HepG2 (cell line): Measurements from ENCODE around the gene ACADSB. TPM values are rescaled to one million over a fixed set of nuclear protein-coding genes. Genes with fewer than 3 reads are reported as not detected.

ENCODE experiments used
- ATAC-seq: fragments of 200-7000 bp; cut with Tn5 transposase; 3 replicates; pipeline ENCODE4 v1.9.1; 2020; ENCODE audit warnings: mild to moderate bottlenecking, moderate library complexity
- BruUV-seq: library from RNA; stranded (reverse); fragments of 400-500 nt; replicated peaks from 2 replicates; lab custom pipeline; 2021; lab: Mats Ljungman, UMichigan
- CTCF ChIA-PET: fragments of 300-600 bp; formaldehyde crosslinking; extraction: SDS; loops from one replicate; lab custom pipeline; 2021; ENCODE audit warnings: low total read pairs, inconsistent platforms, low intra/inter-chr PET ratio; lab: Yijun Ruan, JAX
- POLR2A ChIA-PET: fragments of 350-600 bp; sonication (Branson Sonifier 250); formaldehyde crosslinking; loops from one replicate; lab custom pipeline; 2020; ENCODE audit warnings: antibody characterized with exemption, inconsistent platforms; lab: Yijun Ruan, JAX
- DNase-seq: peaks from one replicate; pipeline ENCODE4 v3.0.0-alpha.2; 2015; ENCODE audit warnings: low spot score
- FAIRE-seq: peaks from 3 replicates; lab custom pipeline; 2011; peaks lifted over from hg19 to GRCh38; lab: Jason Lieb, UNC
- H2AFZ ChIP-seq: one replicate; pipeline ENCODE4 v1.6.1; 2011; ENCODE audit warnings: low read length, inconsistent platforms
- H3K27ac ChIP-seq: fragments of 300-600 bp; 3 replicates; pipeline ENCODE4 v1.8.0; 2011; ENCODE audit warnings: mixed run types, mild to moderate bottlenecking, mixed read lengths, low read length, inconsistent platforms; ENCODE audit not compliant: insufficient read depth; ENCODE audit errors: extremely low read length
- H3K27me3 ChIP-seq, 2 experiments: fragments of 200-600 bp in 1 of 2; 2 replicates in 1 of 2; 3 replicates in 1 of 2; pipeline versions ENCODE4 v1.6.0 to v1.8.0; 2011; ENCODE audit warnings: low read length in 2 of 2, mild to moderate bottlenecking in 2 of 2, moderate library complexity in 2 of 2, inconsistent platforms in 1 of 2; ENCODE audit not compliant: insufficient read depth in 2 of 2, control insufficient read depth in 1 of 2
- H3K36me3 ChIP-seq, 2 experiments: fragments of 200-600 bp in 1 of 2; replicated peaks in 1 of 2; 2 replicates in 1 of 2; 3 replicates in 1 of 2; pipeline versions ENCODE4 v1.5.1 to v1.8.0; 2011; ENCODE audit warnings: low read length in 2 of 2, inconsistent platforms in 1 of 2; ENCODE audit not compliant: insufficient read depth in 2 of 2, control insufficient read depth in 1 of 2
- H3K4me1 ChIP-seq: 2 replicates; pipeline ENCODE4 v1.5.1; 2012; ENCODE audit warnings: low read length, inconsistent platforms; ENCODE audit not compliant: insufficient read depth
- H3K4me2 ChIP-seq: 2 replicates; pipeline ENCODE4 v1.6.0; 2011; ENCODE audit warnings: low read depth, low read length, inconsistent platforms
- H3K4me3 ChIP-seq, 3 experiments: fragments of 200-600 bp in 1 of 3; sonication (generic), shearing (Covaris generic) in 1 of 3; replicated peaks in 1 of 3; 2 replicates each; pipeline ENCODE4 v1.5.1; 2011 to 2016; ENCODE audit warnings: low read length in 3 of 3, inconsistent platforms in 2 of 3, low read depth in 2 of 3, mild to moderate bottlenecking in 2 of 3, control low read depth in 1 of 3, mixed read lengths in 1 of 3; ENCODE audit not compliant: insufficient read depth in 1 of 3
- H3K79me2 ChIP-seq: one replicate; pipeline ENCODE4 v1.6.1; 2011; ENCODE audit warnings: low read length, inconsistent platforms; ENCODE audit not compliant: insufficient read depth
- H3K9ac ChIP-seq: 2 replicates; pipeline ENCODE4 v1.6.0; 2011; ENCODE audit warnings: mild to moderate bottlenecking, low read depth, low read length, inconsistent platforms; ENCODE audit not compliant: insufficient read depth
- H3K9me3 ChIP-seq: 2 replicates; pipeline ENCODE4 v1.5.1; 2012; ENCODE audit warnings: mild to moderate bottlenecking, low read length
- H4K20me1 ChIP-seq: 2 replicates; pipeline ENCODE4 v1.6.0; 2011; ENCODE audit warnings: inconsistent platforms, mild to moderate bottlenecking, low read length, moderate library complexity; ENCODE audit not compliant: insufficient read depth
- ASH2L ChIP-seq: fragments of 300-600, 200-600 bp; sonication (generic); IDR thresholded peaks from 2 replicates; pipeline ENCODE4 v1.7.0; 2017; ENCODE audit warnings: low read depth, mild to moderate bottlenecking, moderate library complexity, mixed read lengths, low read length; ENCODE audit not compliant: insufficient read length
- FOXJ3 ChIP-seq: sonication (generic); formaldehyde crosslinking; IDR thresholded peaks from 2 replicates; pipeline ENCODE4 v1.4.0; 2020; ENCODE audit warnings: missing genetic modification reagents, mild to moderate bottlenecking, borderline replicate concordance
- MLLT10 ChIP-seq: sonication (generic); formaldehyde crosslinking; IDR thresholded peaks from 2 replicates; pipeline ENCODE4 v1.4.0; 2020; ENCODE audit warnings: missing genetic modification reagents
- NR1H2 ChIP-seq: sonication (generic); formaldehyde crosslinking; IDR thresholded peaks from 2 replicates; pipeline ENCODE4 v1.8.1; 2022; ENCODE audit warnings: low read depth, missing genetic modification reagents, borderline replicate concordance
- PHF8 ChIP-seq: sonication (generic); formaldehyde crosslinking; IDR thresholded peaks from 2 replicates; pipeline ENCODE4 v1.5.0; 2020; ENCODE audit warnings: missing genetic modification reagents
- WGBS: methylation state at CpG from one replicate; pipeline ENCODE4 v1.1.6; 2017; ENCODE audit warnings: low lambda C conversion rate; 5-methylcytosine and 5-hydroxymethylcytosine counted together
- in situ Hi-C: cut with HindIII; loops from 2 replicates; pipeline ENCODE4 v1.10.0; 2017; ENCODE audit warnings: low pct_unique_long_range_greater_than_20kb; ENCODE audit not compliant: extremely low pct_ligation_motif_present
- intact Hi-C: fragments of 100-400 bp; cut with micrococcal nuclease; formaldehyde crosslinking; loops from one replicate; pipeline ENCODE4 v1.10.0; 2022; ENCODE audit not compliant: unreplicated experiment
- polyA plus RNA-seq, 8 experiments: library from polyadenylated mRNA; depleted of rRNA in 3 of 8; stranded (reverse) in 7 of 8; unstranded in 1 of 8; fragments of >200 nt; fragmentation: Illumina TruSeq in 4 of 8; extraction: Trizol in 4 of 8; gene quantifications; 2 replicates each; pipeline versions ENCODE4 v1.2.1 to v1.2.3, GENCODE V29; 2011 to 2016; ENCODE audit warnings: low read depth in 4 of 8, missing spikeins in 1 of 8, mixed read lengths in 1 of 8; ENCODE audit not compliant: insufficient read depth in 1 of 8
- total RNA-seq, 5 experiments: library from RNA; depleted of rRNA; stranded (reverse); fragments of >200 nt; fragmentation: Illumina TruSeq; extraction: Trizol; gene quantifications; 2 replicates each; pipeline ENCODE4 v1.2.3, GENCODE V29; 2016; ENCODE audit warnings: low read depth in 1 of 5
- TF ChIP-seq, protein P1 (sequence below): fragments of 450-650 bp; IDR thresholded peaks from 2 replicates; pipeline ENCODE4 v1.6.1; 2016
- TF ChIP-seq, protein P2 (sequence below): IDR thresholded peaks from 2 replicates; pipeline ENCODE4 v1.6.1; 2016
- TF ChIP-seq, protein P3 (sequence below): sonication (generic); formaldehyde crosslinking; IDR thresholded peaks from 2 replicates; pipeline ENCODE4 v1.4.0; 2020; ENCODE audit warnings: missing genetic modification reagents
- TF ChIP-seq, protein P4 (sequence below): sonication (generic); formaldehyde crosslinking; IDR thresholded peaks from 2 replicates; pipeline ENCODE4 v1.4.0; 2020; ENCODE audit warnings: mild to moderate bottlenecking, missing genetic modification reagents

The ACADSB gene
- total and polyA plus RNA-seq, 2 of the 13 experiments (the other 11 are each of a cell fraction or from before 2014, with no cell fraction given), result 80.0 to 87.6 TPM

DNA sequence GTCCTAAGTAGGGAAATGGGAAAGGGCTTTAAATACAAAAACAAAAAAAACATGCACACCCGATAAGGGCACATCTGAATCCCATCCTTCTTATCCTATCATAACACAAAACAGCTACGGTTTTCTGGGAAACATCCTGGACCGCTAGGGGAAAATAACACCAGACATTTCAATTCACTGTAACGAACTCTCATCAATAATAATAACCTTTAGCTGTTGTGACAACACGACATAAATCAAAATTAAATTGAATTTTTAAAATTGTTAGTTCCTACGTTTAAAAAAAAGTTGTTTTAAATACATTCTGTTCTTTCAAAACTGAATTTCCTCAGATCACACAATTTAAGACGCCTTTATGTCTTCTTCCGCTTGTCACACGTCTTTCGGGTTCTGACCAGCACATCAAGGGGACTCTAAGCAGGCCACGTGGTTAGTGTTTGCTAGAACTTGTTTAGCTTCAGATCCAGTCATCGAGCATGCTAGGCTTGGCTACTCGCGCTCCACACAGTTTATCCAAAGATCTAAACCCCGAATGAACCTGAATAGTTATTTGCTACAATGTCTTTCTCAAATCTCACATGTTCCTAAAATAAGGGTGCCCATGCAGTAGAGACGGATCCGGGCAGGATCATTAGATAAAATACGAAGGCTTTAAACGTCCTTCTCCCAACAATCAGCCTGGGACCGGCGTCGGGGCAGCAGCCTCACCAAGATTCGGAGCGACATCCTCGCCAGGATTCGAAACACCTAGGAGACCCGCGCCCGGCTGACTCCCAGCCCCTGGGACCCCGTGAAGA, 1.1 kb upstream of the ACADSB start (continued):
- TF ChIP-seq MLLT10 (CRISPR knock-in tag) (no peak), ASH2L (peak; percentile 12), FOXJ3 (CRISPR knock-in tag) (no peak)
- TF ChIP-seq, protein P1, sequence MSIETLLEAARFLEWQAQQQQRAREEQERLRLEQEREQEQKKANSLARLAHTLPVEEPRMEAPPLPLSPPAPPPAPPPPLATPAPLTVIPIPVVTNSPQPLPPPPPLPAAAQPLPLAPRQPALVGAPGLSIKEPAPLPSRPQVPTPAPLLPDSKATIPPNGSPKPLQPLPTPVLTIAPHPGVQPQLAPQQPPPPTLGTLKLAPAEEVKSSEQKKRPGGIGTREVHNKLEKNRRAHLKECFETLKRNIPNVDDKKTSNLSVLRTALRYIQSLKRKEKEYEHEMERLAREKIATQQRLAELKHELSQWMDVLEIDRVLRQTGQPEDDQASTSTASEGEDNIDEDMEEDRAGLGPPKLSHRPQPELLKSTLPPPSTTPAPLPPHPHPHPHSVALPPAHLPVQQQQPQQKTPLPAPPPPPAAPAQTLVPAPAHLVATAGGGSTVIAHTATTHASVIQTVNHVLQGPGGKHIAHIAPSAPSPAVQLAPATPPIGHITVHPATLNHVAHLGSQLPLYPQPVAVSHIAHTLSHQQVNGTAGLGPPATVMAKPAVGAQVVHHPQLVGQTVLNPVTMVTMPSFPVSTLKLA, result peak; percentile 88

DNA sequence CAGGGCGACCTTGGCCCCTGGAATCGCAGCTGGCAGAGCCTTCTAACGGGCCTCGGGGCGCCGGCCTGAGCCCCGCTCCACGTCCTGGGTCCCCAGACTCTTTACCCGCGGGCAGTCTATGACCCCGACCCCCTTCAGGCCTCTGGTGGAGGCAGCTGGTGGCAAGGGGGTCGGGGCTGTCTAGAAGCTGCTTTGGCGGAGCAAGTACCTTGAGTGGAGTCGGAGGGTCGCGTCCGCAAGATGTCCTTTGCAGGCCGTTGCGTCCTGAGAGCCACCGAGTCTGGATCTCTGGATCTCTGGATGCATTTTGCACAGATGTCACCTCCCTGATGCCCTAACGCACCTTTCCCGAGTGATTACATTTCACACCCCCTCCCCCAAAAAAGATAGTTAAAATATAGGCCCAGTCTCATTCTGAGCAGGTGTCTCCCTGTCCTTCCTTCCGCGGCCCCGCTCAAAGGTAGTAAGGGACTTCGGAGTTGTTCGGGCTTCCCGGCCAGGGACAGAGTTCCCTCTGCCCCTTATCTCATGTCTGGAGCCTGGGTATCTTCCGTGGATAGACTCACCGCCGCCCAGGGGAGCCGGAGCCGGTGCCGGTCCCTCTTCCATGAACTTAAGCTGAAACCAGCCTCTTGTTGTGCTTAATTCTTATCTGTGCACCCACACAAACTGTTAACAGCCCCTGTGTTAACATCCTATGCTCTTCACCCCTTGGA, 457 bp downstream of the ACADSB start:
- peak overlapping the region; percentile 67 for H3K27ac ChIP-seq
- TF ChIP-seq PHF8 (CRISPR knock-in tag) (peak; percentile 34; the same call in 1 of the 2 replicates), NR1H2 (0 out of 2 replicates have a peak, but pooled peaks have one; percentile 49)
- TF ChIP-seq, protein P2, sequence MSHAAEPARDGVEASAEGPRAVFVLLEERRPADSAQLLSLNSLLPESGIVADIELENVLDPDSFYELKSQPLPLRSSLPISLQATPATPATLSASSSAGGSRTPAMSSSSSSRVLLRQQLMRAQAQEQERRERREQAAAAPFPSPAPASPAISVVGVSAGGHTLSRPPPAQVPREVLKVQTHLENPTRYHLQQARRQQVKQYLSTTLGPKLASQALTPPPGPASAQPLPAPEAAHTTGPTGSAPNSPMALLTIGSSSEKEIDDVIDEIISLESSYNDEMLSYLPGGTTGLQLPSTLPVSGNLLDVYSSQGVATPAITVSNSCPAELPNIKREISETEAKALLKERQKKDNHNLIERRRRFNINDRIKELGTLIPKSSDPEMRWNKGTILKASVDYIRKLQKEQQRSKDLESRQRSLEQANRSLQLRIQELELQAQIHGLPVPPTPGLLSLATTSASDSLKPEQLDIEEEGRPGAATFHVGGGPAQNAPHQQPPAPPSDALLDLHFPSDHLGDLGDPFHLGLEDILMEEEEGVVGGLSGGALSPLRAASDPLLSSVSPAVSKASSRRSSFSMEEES (CRISPR knock-in tag), result 0 out of 2 replicates have a peak, but pooled peaks have one; percentile 8
- TF ChIP-seq, protein P3, sequence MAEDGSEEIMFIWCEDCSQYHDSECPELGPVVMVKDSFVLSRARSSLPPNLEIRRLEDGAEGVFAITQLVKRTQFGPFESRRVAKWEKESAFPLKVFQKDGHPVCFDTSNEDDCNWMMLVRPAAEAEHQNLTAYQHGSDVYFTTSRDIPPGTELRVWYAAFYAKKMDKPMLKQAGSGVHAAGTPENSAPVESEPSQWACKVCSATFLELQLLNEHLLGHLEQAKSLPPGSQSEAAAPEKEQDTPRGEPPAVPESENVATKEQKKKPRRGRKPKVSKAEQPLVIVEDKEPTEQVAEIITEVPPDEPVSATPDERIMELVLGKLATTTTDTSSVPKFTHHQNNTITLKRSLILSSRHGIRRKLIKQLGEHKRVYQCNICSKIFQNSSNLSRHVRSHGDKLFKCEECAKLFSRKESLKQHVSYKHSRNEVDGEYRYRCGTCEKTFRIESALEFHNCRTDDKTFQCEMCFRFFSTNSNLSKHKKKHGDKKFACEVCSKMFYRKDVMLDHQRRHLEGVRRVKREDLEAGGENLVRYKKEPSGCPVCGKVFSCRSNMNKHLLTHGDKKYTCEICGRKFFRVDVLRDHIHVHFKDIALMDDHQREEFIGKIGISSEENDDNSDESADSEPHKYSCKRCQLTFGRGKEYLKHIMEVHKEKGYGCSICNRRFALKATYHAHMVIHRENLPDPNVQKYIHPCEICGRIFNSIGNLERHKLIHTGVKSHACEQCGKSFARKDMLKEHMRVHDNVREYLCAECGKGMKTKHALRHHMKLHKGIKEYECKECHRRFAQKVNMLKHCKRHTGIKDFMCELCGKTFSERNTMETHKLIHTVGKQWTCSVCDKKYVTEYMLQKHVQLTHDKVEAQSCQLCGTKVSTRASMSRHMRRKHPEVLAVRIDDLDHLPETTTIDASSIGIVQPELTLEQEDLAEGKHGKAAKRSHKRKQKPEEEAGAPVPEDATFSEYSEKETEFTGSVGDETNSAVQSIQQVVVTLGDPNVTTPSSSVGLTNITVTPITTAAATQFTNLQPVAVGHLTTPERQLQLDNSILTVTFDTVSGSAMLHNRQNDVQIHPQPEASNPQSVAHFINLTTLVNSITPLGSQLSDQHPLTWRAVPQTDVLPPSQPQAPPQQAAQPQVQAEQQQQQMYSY (CRISPR knock-in tag), result 0 out of 2 replicates have a peak, but pooled peaks have one; percentile 49
- TF ChIP-seq, protein P4, sequence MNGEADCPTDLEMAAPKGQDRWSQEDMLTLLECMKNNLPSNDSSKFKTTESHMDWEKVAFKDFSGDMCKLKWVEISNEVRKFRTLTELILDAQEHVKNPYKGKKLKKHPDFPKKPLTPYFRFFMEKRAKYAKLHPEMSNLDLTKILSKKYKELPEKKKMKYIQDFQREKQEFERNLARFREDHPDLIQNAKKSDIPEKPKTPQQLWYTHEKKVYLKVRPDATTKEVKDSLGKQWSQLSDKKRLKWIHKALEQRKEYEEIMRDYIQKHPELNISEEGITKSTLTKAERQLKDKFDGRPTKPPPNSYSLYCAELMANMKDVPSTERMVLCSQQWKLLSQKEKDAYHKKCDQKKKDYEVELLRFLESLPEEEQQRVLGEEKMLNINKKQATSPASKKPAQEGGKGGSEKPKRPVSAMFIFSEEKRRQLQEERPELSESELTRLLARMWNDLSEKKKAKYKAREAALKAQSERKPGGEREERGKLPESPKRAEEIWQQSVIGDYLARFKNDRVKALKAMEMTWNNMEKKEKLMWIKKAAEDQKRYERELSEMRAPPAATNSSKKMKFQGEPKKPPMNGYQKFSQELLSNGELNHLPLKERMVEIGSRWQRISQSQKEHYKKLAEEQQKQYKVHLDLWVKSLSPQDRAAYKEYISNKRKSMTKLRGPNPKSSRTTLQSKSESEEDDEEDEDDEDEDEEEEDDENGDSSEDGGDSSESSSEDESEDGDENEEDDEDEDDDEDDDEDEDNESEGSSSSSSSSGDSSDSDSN, result peak; percentile 79

More for the DNA sequence above, 457 bp downstream of the ACADSB start:
- ChIA-PET POLR2A (interaction anchor here (0.7 to 6.9 kb wide), 8 partner anchors 10 to 145 kb away, joined by 3 to 131 read pairs (median 4); partner anchors contain the start of genes C10orf88 and PSTK), CTCF (no interaction called here)
- H3K9ac ChIP-seq, result peak overlapping the region; percentile 87
- in situ Hi-C loops, result no loop called here
- intact Hi-C loops, result no loop called here
- peaks cover 17% of the 10 kb centered on the region for H4K20me1 ChIP-seq
- peaks cover 93% of the 10 kb centered on the region for H3K79me2 ChIP-seq
- DNase-seq (no peak), ATAC-seq (peak; percentile 54), FAIRE-seq (no peak)
- H3K36me3 ChIP-seq, result peaks cover 5 to 6% of the 10 kb centered on the region in 2 experiments; a peak in 4 of 5 replicates
- no peak overlapping the region for H2AFZ ChIP-seq
- peak overlapping the region; percentile 91 to 99 (median 99) for H3K4me3 ChIP-seq
- WGBS, result 3% methylated on average over 13 of the region's 34 CpGs
- peak overlapping the region; percentile 75 for H3K4me2 ChIP-seq
- H3K9me3 ChIP-seq, result no peaks in the 10 kb centered on the region
- no TSS peak for BruUV-seq
- no peaks in the 10 kb centered on the region; a peak in 1 of 5 replicates for H3K27me3 ChIP-seq
- H3K4me1 ChIP-seq, result peaks cover 50% of the 10 kb centered on the region
